ENCODE measurements around the gene TLK1.
A peak's percentile ranks its signal among the peaks of the same experiment; 100 is the strongest.
"Not testable (repeated sequence)": the region's sequence is repeated elsewhere in the genome, so short reads cannot be mapped to it uniquely, and the experiment has no call there.

Gene TLK1

DNA sequence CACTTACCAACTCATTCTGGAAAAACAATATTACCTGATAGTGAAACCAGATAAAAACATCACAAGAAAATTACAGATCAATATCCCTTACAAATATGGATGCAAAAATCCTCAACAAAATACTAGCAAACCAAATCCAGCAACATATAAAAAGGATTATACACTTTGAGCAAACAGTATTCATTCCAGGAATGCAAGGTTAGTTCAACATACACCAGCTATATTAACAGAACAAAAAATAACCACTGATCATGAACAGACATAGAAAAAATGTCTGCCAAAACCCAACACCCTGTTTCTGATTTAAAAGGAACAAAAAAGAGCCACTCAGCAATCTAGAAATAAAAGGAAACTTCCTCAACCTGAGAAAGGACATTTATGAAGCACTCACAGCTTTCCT, 62.1 kb downstream of the TLK1 start:
- H3K27ac ChIP-seq: no peak overlapping the region
- TF ChIP-seq, protein P1, sequence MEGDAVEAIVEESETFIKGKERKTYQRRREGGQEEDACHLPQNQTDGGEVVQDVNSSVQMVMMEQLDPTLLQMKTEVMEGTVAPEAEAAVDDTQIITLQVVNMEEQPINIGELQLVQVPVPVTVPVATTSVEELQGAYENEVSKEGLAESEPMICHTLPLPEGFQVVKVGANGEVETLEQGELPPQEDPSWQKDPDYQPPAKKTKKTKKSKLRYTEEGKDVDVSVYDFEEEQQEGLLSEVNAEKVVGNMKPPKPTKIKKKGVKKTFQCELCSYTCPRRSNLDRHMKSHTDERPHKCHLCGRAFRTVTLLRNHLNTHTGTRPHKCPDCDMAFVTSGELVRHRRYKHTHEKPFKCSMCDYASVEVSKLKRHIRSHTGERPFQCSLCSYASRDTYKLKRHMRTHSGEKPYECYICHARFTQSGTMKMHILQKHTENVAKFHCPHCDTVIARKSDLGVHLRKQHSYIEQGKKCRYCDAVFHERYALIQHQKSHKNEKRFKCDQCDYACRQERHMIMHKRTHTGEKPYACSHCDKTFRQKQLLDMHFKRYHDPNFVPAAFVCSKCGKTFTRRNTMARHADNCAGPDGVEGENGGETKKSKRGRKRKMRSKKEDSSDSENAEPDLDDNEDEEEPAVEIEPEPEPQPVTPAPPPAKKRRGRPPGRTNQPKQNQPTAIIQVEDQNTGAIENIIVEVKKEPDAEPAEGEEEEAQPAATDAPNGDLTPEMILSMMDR (IDR thresholded peaks at IDR 0.05): no peak
- TF ChIP-seq ZFX (IDR thresholded peaks at IDR 0.05; ENCODE audit: borderline replicate concordance): no peak

DNA sequence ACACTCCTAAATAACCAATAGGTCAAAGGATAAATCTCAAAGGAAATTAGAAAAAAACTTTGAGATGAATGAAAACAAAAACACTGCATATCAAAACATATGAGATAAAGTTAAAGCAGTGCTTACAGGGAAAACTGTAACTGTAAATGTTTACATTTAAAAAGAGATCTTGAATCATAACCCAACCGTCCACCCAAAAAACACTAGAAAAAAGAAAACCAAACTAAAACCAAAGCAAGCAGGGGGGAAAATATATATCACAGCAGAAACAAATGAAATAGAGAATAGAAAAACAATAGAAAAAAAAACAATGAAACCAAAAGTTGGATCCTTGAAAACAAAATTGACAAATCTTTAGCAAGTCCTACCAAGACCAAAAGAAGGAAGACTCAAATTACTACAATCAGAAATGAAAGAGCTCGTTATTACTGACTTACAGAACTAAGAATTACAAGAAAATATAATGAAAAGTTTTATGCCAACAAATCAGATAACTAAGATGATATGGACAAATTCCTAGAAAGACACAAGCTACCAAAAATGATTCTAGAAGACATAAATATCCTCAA, 65.6 kb downstream of the TLK1 start:
- no peak for TF ChIP-seq ZFX (IDR thresholded peaks at IDR 0.05; ENCODE audit: borderline replicate concordance)
- TF ChIP-seq, protein P1 (IDR thresholded peaks at IDR 0.05): no peak
- no peak overlapping the region for H3K27ac ChIP-seq

GRCh38 chr2:171091517-171091916, 69.2 kb downstream of the TLK1 start:
- H3K27ac ChIP-seq: not testable (repeated sequence)

- H3K27ac ChIP-seq: no peak overlapping the region
- TF ChIP-seq, protein P1 (IDR thresholded peaks at IDR 0.05): no peak
- no peak for TF ChIP-seq ZFX (IDR thresholded peaks at IDR 0.05; ENCODE audit: borderline replicate concordance)
These were observed 71.2 kb downstream of the TLK1 start for GRCh38 chr2:171089489-171089888.

DNA sequence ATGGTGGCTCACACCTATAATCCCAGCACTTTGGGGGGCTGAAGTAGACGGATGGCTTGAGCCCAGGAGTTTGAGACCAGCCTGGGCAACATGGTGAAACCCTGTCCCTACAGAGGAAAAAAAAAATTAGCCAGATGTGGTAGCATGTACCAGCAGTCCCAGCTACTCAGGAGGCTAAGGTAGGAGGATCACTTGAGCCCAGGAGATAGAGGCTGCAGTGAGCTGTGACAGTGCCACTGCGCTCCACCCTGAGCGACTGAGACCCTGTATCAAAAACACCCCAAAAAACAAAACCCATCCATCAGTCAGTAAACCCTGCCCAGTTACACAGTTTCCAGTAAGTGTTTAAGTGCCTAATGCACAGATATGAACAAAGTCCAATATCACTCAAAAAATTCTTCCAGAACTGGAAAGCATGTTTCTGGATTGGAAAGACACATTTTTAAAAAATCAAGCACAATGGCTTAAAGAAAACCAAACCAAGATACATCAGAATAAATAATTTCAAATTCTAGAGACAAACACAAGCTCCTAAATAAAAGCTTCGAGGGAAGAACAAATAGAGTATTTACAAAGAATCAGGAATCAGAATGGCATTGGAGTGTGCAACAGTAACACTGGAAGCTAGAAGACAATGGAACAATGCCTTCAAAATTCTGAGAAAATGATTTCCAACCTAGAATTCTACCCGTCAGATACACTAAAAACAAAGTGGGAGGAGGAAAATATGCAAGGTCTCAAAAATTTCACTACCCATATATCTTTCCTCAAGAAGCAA, 72.4 kb downstream of the TLK1 start:
- no peak overlapping the region for H3K27ac ChIP-seq
- TF ChIP-seq ZFX (IDR thresholded peaks at IDR 0.05; ENCODE audit: borderline replicate concordance): no peak
- TF ChIP-seq, protein P1 (IDR thresholded peaks at IDR 0.05): no peak

GRCh38 chr2:171087547-171087946, 73.1 kb downstream of the TLK1 start:
- TF ChIP-seq ZFX (IDR thresholded peaks at IDR 0.05; ENCODE audit: borderline replicate concordance): no peak
- TF ChIP-seq, protein P1 (IDR thresholded peaks at IDR 0.05): no peak
- no peak overlapping the region for H3K27ac ChIP-seq

DNA sequence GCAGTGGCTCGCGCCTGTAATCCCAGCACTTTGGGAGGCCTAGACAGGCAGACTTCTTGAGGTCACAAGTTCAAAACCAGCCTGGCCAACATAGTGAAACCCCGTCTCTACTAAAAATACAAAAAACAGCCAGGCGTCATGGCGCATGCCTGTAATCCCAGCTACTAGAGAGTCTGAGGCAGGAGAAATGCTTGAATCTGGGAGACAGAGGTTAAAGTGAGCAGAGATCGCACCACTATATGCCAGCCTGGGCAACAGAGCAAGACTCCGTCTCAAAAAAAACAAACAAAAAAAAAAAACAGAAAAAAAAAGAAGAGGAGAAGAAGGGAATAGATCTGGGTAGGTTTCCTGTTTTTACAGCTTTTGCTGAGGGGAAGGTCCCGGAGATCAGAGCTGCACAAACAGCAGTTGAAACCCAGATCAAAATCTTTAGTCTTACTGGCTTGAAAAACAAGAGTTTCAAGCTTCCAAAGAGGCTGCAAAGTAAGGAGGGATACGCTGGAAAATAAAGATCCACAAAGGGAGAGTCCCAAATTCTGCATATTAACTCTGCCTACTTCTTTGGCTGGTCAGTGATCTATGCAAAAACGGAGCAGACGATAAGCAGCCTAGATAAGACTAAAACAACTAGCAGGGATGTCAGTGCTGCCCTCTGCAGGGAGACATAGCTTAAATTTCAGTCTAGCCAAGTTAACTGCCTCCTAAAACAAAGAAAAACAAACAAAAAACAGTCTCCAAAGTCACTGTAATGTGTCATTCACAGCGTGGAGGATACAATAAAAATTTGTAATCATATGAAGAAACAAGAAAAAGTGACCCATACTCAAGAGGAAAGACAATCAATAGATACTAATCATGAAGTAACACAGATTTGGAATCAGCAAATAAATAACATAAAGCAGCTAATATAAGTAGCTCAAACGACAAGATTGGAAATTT, 74.1 kb downstream of the TLK1 start:
- H3K27ac ChIP-seq: no peak overlapping the region
- TF ChIP-seq, protein P1 (IDR thresholded peaks at IDR 0.05): peak; percentile 72
- TF ChIP-seq ZFX (IDR thresholded peaks at IDR 0.05; ENCODE audit: borderline replicate concordance): no peak

All from 22Rv1 (cell line).